Measurements from ENCODE around the gene TMEM91.

Gene TMEM91

GRCh38 chr19:41411968-41412265 is 35.6 kb downstream of the TMEM91 start:
- no peak for DNase-seq (ENCODE audit: low spot score)

- DNase-seq (ENCODE audit: low spot score): no peak
These were observed 36.6 kb downstream of the TMEM91 start for GRCh38 chr19:41412953-41413352.

GRCh38 chr19:41413947-41414346 is 37.6 kb downstream of the TMEM91 start:
- DNase-seq (ENCODE audit: low spot score): no peak

GRCh38 chr19:41414461-41414860 is 38.1 kb downstream of the TMEM91 start:
- no peak for DNase-seq (ENCODE audit: low spot score)

- DNase-seq (ENCODE audit: low spot score): no peak
These were observed 38.8 kb downstream of the TMEM91 start for GRCh38 chr19:41415154-41415571.

GRCh38 chr19:41416194-41416674 is 39.9 kb downstream of the TMEM91 start:
- DNase-seq (ENCODE audit: low spot score): no peak

- no peak for DNase-seq (ENCODE audit: low spot score)
These were observed 44.0 kb downstream of the TMEM91 start for GRCh38 chr19:41420101-41420880.

GRCh38 chr19:41421314-41421713 is 45.0 kb downstream of the TMEM91 start:
- no peak for DNase-seq (ENCODE audit: low spot score)

GRCh38 chr19:41421973-41422372 is 45.6 kb downstream of the TMEM91 start:
- no peak for DNase-seq (ENCODE audit: low spot score)

GRCh38 chr19:41422456-41422855 is 46.1 kb downstream of the TMEM91 start:
- no peak for DNase-seq (ENCODE audit: low spot score)

GRCh38 chr19:41422955-41423354 is 46.6 kb downstream of the TMEM91 start:
- no peak for DNase-seq (ENCODE audit: low spot score)

GRCh38 chr19:41424335-41425173 is 48.2 kb downstream of the TMEM91 start:
- DNase-seq (ENCODE audit: low spot score): no peak

- DNase-seq (ENCODE audit: low spot score): no peak
These were observed 49.1 kb downstream of the TMEM91 start for GRCh38 chr19:41425174-41426115.

GRCh38 chr19:41426116-41426841 is 49.9 kb downstream of the TMEM91 start:
- no peak for DNase-seq (ENCODE audit: low spot score)

- DNase-seq (ENCODE audit: low spot score): peak; percentile 81
These were observed 50.8 kb downstream of the TMEM91 start, which contains the start of gene B3GNT8 for GRCh38 chr19:41426952-41427646. Gene B3GNT8 (minus strand): TSS chr19:41427374. CDS start chr19:41426778, 596 bp downstream.

- DNase-seq (ENCODE audit: low spot score): peak; percentile 48
These were observed 51.5 kb downstream of the TMEM91 start for GRCh38 chr19:41427647-41428480.

- no peak for DNase-seq (ENCODE audit: low spot score)
These were observed 52.1 kb downstream of the TMEM91 start for GRCh38 chr19:41428481-41428859.

- DNase-seq (ENCODE audit: low spot score): no peak
These were observed 54.6 kb downstream of the TMEM91 start for GRCh38 chr19:41430922-41431321.

Measured in AG08396 (cell line).